Anterior cingulate cortex (tissue), 58 donors: ENCODE measurements around the gene ABCD1.
A peak's percentile ranks its signal among the peaks of the same experiment; 100 is the strongest.
"Not testable (repeated sequence)": the region's sequence is repeated elsewhere in the genome, so short reads cannot be mapped to it uniquely, and the experiment has no call there.

Experiments used
- DNase-seq, 58 donors: peaks; one replicate each; lab custom pipeline; 2025; lab: John Stamatoyannopoulos, UW

The ABCD1 gene

DNA sequence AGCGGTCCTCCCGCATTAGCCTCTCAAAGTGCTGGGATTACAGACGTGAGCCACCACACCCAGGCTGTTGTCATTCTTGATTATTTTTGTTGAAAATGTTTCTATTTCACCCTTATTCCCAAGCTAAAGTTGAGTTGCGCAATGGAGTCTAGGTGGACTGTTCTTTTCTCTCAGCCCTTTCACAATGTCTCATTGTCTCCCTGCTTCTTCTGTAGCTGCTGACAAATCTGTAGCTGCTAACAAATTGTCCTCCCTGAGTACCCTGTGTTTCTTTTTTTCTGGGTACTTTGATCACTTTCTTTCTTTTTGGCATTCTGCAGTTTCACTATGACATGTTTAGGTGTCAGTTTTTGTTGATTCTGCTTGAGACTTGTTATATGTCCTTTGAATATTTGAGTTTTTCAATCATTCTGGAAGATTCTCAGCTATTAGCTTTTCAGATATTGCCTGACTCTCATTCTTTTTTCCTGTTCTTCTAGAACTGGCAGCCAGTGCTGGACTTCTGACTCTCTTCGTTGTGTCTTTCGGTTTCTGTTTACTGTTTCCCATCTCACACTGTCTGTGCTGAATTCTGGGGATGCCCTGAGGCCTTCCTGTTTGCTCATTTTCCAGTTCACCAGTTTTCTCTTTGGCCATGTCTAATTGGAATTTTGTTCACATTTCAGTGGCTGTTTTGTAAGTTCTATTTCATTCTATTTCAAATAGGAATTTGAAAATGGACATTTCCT lies 6.6 kb downstream of the ABCD1 start:
- DNase-seq = no peak

- DNase-seq = no peak
These were observed 7.2 kb downstream of the ABCD1 start for GRCh38 chrX:153731845-153732215.

- no peak for DNase-seq
These were observed 7.7 kb downstream of the ABCD1 start for GRCh38 chrX:153732401-153732800.

DNA sequence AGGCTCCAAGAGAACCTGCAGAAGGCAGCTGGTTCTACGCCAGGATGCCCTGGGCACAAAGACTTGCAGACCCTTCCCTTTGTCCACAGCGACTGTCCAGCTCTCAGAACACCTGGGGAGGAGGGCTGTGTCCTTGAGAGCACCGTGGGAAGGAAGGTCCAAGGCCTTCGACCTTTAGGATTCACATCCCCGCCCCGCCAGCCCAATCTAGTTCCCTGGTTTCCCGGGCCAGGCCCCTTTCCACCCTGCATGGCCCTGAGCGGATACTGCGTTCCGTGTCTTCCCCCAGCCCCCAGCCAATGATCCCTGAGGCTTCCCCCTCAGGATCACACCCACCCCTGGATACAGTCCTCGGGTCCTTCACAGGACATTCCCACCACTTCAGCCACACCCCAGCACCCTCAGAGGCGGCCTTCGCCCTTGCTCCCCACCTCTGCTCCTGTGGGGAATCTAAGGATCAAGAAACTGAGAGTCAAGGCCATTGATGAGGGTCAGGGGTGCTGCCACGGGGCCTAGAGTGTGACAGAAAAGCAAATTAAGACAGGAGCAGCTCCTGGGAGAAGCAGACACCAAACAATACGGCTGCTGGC lies 9.1 kb downstream of the ABCD1 start:
- no peak for DNase-seq

DNA sequence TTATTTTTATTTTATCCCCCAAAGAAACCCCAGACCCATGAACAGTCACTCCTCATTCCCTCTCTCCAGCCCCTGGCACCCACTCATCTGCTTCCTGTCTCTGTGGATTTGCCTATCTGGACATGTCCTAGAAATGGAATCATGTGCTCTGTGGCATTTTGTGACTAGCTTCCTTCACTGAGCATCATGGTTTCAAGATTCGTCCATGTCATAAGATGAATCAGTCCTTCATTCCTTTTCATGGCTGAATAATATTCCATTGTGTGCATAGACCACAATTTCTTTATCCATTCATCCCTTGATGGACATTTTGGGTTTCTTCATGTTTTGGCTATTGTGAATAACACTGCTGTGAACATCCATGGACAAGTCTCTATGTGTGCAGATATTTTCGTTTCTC lies 10.2 kb downstream of the ABCD1 start:
- DNase-seq = no peak

- DNase-seq = no peak
These were observed 10.6 kb downstream of the ABCD1 start for GRCh38 chrX:153735274-153735673.

GRCh38 chrX:153736071-153736820 lies 11.6 kb downstream of the ABCD1 start:
- DNase-seq = no peak

DNA sequence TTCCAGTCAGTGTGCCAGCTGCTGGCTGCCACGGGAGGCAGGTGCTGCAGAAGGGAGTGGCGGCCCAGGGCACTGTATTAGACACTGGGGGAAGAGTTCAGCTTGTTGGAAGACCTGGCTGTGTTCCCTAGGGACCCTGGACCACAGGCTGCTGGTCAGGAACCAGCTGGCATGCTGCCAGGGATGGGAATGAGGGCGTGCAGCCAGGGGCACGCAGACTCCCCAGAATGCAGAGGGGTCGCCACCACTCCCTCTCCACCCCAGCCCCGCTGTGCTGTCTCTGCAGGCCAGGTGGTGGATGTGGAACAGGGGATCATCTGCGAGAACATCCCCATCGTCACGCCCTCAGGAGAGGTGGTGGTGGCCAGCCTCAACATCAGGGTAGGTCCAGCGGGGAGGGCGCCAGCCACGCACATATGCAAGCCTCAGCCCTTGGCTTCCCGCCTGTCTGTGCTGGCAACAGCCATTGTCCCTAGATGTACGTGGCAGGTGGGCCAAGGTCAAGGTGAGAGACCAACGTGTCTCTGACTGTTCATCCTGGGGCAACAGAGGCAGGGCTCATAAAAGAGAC lies 12.3 kb downstream of the ABCD1 start:
- no peak for DNase-seq

- no peak for DNase-seq
These were observed 13.5 kb downstream of the ABCD1 start for GRCh38 chrX:153738056-153738605.

DNA sequence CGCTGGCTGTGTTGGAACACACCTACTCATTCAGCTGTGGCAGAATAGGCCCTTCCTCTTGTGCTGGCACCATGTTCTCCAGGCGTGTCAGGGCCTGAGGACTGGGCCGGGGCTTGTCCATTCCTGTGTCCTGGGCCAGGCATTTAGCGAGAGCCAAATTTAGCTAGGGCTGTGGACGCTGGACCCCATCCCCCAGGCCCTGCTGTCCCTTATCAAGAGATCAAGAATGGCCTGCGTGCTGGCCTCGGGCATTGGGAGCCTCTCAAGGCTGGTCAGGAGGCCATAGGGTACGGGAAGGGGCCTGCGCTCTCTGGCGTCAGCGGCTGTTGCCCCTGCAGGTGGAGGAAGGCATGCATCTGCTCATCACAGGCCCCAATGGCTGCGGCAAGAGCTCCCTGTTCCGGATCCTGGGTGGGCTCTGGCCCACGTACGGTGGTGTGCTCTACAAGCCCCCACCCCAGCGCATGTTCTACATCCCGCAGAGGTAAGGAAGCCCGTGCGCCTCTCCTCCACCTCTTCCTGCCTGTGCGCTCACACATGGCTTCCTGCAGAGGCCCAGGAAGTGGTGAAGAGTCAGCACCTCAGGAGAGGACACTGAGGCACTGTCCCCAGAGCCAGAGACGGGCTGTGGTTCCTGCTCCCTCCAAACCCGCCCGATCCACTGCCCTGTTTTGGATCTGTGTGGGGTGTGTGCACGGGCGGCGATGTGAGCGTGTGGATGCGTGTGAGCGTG lies 15.3 kb downstream of the ABCD1 start:
- DNase-seq = no peak

DNA sequence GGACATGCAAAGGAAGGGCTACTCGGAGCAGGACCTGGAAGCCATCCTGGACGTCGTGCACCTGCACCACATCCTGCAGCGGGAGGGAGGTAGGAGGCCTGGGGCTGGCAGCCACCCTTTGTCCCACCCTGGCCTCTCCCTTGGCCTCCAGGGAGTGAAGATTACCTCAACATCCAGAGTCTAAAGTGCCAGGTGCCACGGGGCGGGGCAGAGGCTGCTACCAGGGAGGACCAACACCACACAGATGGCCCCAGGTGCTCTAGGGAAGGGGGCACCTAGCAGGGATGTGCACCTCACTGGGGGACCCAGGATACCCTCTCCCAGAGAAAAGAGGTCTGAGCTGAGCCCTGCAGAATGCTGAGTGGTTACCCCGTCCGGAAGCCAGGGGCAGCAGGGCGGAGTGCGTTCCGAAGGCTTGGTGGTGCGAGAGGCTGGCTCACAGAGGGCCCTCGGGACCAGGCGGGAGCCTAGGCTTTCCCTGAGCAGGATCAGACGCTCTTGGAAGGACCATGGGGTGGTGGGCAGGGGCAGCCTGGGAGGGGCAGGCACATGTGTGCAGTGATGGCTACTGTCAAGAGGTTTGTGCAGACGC lies 16.1 kb downstream of the ABCD1 start:
- no peak for DNase-seq

DNA sequence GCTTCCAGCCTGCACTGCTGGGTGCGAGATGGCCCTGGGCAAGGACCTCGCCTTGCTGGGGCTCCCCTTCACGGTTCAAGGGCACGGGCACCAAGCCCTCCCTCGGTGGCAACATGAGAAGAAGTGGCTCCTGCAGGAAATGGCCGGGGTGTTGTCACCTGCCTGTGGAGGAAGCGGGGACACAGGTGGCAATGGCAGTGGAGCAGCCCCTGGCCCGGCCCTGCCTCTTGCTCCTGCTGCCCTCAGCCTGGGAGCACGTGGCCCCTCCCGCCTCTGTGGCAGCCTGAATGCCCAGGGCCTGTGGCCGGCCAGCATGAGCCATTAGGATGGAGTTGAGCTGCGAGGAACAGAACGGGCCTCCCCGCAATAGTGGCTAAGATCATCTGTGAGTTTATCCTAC lies 16.8 kb downstream of the ABCD1 start:
- DNase-seq = no peak

GRCh38 chrX:153742111-153742510 lies 17.5 kb downstream of the ABCD1 start:
- not testable (repeated sequence) for DNase-seq

- DNase-seq = not testable (repeated sequence)
These were observed 18.3 kb downstream of the ABCD1 start for GRCh38 chrX:153742796-153743467.

GRCh38 chrX:153743468-153744209 lies 19.0 kb downstream of the ABCD1 start:
- DNase-seq = not testable (repeated sequence)

DNA sequence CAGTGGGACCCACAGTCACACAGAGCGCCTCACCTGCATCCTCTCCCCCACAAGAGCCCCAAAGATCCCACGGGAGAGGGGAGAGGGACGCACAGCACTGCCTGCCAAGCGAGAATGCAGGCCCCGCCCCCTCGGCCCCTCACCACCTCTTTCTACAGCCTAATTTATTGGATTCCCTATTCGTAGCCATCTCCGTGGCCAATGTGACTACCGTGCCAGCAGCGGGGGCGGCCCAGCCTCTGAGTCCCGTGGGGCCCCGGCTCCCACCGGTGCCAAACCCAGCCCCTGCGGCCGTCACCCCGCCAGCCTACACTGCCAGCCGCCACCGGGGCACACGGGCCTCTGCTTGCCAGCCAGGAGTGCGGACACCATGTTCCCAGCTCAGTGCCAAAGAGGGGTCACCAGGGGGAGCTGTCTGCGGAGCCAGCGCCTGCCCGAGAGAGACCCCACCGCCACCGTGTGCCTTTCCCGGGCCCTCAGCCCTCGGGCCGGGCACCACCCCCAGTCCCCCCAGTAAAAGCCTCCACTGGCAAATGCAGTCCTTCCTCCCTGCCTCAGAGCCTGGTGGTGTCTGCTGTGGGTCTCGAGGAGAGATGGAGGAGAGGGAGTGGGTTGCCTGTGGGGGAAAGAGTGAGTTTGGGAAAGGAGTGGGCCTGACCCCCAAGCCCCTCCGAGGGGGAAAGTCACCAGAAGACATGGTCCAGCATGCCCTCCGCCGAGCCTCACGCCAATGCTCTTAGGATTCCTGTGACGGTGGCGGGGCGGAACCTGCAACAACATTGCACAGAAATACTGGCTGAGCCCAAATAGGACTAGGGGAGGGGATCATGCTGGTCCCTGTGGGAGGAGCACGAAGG lies 19.8 kb downstream of the ABCD1 start:
- peak in 6 of 58 donors; percentile 10 to 53 (median 24) for DNase-seq

- not testable (repeated sequence) for DNase-seq
These were observed 20.4 kb downstream of the ABCD1 start for GRCh38 chrX:153745067-153745433.

DNA sequence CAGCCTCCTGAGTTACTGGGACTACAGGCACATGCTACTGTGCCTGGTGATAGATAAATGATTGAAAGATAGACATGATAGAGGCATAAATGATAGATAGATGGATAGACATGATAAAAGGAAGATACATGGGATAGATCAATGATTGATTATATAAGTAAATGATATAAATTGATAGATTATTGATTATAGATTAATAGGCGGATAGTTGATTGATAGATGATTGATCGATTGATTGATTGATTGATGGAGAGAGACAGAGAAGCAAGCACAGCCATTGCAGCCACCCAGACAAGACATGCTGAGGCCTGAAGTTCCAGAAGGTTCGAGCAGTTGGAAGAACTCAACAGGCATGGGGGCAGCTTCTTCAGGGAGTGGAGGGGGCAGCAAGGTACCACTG lies 21.7 kb downstream of the ABCD1 start:
- no peak for DNase-seq
